Measurements from ENCODE around the gene SLC30A2.

DNA sequence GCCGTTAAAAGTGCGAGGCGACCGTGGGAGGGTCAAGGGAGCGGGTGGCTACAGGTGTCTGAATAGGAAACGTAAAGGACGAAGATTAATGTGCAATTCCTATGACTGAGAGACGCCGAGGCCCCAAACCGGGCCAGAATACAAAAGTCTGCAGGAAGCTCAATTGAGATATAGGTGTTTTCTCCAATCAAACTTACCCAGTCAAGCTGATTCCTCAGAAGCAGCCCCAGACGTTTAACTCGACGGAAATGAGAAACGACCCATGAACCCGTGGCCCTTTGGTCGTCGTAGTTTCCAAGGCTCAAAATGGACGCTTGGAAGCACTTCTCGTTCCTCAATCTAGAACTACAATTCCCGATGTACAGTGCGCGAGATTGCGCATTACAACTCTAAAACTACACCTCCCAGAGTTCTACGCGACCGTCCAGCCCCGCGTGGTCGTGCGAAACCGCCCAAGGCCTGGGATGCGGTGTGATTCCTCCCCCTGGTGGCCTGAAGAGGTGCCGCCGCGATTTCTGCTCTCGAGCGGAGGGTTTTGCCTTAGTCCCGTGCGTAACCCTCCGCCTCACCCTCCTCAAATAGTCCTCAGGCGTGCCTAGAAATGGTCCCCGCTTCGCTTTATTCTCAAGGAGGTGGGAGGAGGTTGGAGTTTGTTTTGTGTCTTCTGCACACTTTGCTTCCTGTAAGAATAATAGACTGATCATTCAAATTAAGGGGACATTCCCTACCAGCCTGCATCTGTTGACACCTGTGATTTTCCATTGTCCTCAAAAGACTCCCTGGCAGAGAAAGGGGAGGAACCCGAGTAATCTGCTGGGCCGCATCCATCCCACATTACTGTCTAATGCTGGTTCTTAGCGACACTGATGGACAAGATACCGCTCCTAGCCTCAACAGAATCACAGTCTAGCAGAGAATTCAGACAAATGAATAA, 47.8 kb downstream of the SLC30A2 start, which contains the start of gene PAFAH2:
- TF ChIP-seq, protein P1, sequence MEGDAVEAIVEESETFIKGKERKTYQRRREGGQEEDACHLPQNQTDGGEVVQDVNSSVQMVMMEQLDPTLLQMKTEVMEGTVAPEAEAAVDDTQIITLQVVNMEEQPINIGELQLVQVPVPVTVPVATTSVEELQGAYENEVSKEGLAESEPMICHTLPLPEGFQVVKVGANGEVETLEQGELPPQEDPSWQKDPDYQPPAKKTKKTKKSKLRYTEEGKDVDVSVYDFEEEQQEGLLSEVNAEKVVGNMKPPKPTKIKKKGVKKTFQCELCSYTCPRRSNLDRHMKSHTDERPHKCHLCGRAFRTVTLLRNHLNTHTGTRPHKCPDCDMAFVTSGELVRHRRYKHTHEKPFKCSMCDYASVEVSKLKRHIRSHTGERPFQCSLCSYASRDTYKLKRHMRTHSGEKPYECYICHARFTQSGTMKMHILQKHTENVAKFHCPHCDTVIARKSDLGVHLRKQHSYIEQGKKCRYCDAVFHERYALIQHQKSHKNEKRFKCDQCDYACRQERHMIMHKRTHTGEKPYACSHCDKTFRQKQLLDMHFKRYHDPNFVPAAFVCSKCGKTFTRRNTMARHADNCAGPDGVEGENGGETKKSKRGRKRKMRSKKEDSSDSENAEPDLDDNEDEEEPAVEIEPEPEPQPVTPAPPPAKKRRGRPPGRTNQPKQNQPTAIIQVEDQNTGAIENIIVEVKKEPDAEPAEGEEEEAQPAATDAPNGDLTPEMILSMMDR (IDR thresholded peaks at IDR 0.05; ENCODE audit: low read length): peak; percentile 97
- TF ChIP-seq EZH2 (IDR thresholded peaks at IDR 0.05; ENCODE audit: borderline replicate concordance, low read length): no peak

All from OCI-LY1 (cell line).